Adipocyte (in vitro differentiated cells): ENCODE data around the gene JADE1.

Source experiments
- DNase-seq: peaks from one replicate; pipeline ENCODE4 v3.0.0-alpha.2; 2015; ENCODE audit warnings: low read depth
- H3K27me3 ChIP-seq: replicated peaks from 2 replicates; pipeline ENCODE4 v1.7.0; 2013; ENCODE audit warnings: mild to moderate bottlenecking, low read length, moderate library complexity; ENCODE audit not compliant: control insufficient read depth, insufficient read depth
- H3K36me3 ChIP-seq: 2 replicates; pipeline ENCODE4 v1.7.0; 2013; ENCODE audit warnings: low read length, mild to moderate bottlenecking, moderate library complexity; ENCODE audit not compliant: control insufficient read depth, insufficient read depth, severe bottlenecking
- H3K4me1 ChIP-seq: 2 replicates; pipeline ENCODE4 v1.7.0; 2013; ENCODE audit warnings: mild to moderate bottlenecking, low read length, moderate library complexity; ENCODE audit not compliant: control insufficient read depth, insufficient read depth
- H3K4me3 ChIP-seq: 2 replicates; pipeline ENCODE4 v1.7.0; 2013; ENCODE audit warnings: mild to moderate bottlenecking, low read length, moderate library complexity
- H3K9ac ChIP-seq: 2 replicates; pipeline ENCODE4 v1.7.0; 2013; ENCODE audit warnings: mild to moderate bottlenecking, low read length, moderate library complexity
- H3K9me3 ChIP-seq: 2 replicates; pipeline ENCODE4 v1.7.0; 2013; ENCODE audit warnings: mild to moderate bottlenecking, low read length, moderate library complexity; ENCODE audit not compliant: control insufficient read depth

JADE1 gene

GRCh38 chr4:128879971-128880370, 70.5 kb downstream of the JADE1 start:
- no peak overlapping the region for H3K9ac ChIP-seq
- no peaks in the 10 kb centered on the region for H3K27me3 ChIP-seq
- H3K4me3 ChIP-seq, result no peak overlapping the region
- no peaks in the 10 kb centered on the region for H3K9me3 ChIP-seq
- H3K36me3 ChIP-seq, result peaks cover 17% of the 10 kb centered on the region
- DNase-seq, result no peak
- H3K4me1 ChIP-seq, result peaks cover 5% of the 10 kb centered on the region

DNA sequence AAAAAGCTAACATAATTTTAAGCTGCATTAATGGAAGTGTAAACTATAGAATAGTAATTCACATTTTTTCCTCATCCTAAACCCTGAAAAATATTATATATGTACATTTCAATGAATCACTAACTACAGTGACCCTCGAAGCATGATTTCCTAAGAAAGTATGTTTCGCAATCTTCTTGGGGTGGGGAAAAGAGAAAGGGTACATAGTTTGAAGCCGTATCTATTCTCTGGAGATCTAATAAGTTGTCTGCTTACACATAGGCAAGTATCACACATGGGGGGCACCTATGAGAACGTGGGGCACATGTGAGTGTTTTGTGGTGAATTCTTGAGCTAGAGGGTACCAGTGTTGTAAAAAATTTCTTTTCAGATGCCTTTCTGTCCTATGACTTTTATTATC, 71.2 kb downstream of the JADE1 start:
- peak; percentile 67 for DNase-seq
- no peaks in the 10 kb centered on the region for H3K27me3 ChIP-seq
- peaks cover 5% of the 10 kb centered on the region for H3K4me1 ChIP-seq
- H3K4me3 ChIP-seq, result no peak overlapping the region
- H3K9me3 ChIP-seq, result no peaks in the 10 kb centered on the region
- H3K36me3 ChIP-seq, result peaks cover 11% of the 10 kb centered on the region
- no peak overlapping the region for H3K9ac ChIP-seq

- H3K27me3 ChIP-seq, result no peaks in the 10 kb centered on the region
Measured at GRCh38 chr4:128904821-128905220, 95.3 kb downstream of the JADE1 start.

GRCh38 chr4:128906581-128906980, 97.1 kb downstream of the JADE1 start:
- no peak for DNase-seq
- Histone ChIP-seq H3K36me3 (no peaks in the 10 kb centered on the region), H3K27me3 (no peaks in the 10 kb centered on the region), H3K9ac (no peak overlapping the region), H3K4me3 (no peak overlapping the region), H3K9me3 (no peaks in the 10 kb centered on the region), H3K4me1 (no peaks in the 10 kb centered on the region)

More at GRCh38 chr4:128904821-128905220, 95.3 kb downstream of the JADE1 start:
- H3K4me3 ChIP-seq, result no peak overlapping the region
- no peaks in the 10 kb centered on the region for H3K36me3 ChIP-seq
- no peaks in the 10 kb centered on the region for H3K9me3 ChIP-seq
- no peak overlapping the region for H3K9ac ChIP-seq
- no peaks in the 10 kb centered on the region for H3K4me1 ChIP-seq
- no peak for DNase-seq

DNA sequence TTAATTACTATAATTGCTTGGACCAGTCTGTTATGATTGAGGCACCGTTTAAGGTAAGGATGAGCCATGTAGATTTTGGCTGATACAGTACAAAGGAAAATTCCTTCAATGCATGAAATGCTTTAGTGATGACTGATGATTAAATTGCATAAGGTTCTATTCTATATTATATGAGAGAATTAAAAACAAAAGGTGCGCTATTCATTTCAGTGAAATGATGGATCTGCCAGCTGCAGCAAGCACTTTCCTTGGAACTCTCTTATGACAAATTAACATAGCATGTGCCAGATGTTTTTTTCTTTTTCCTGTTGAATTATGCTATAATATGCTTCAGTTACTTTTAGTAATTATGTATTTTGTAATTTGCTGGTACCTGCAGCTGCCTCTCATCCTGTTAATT, 98.5 kb downstream of the JADE1 start:
- no peaks in the 10 kb centered on the region for H3K9me3 ChIP-seq
- H3K27me3 ChIP-seq, result no peaks in the 10 kb centered on the region

GRCh38 chr4:128908735-128909134, 99.2 kb downstream of the JADE1 start:
- Histone ChIP-seq H3K4me1 (no peaks in the 10 kb centered on the region), H3K36me3 (no peaks in the 10 kb centered on the region), H3K9me3 (no peaks in the 10 kb centered on the region), H3K9ac (no peak overlapping the region), H3K4me3 (no peak overlapping the region), H3K27me3 (no peaks in the 10 kb centered on the region)
- DNase-seq, result no peak

More for the DNA sequence above, 98.5 kb downstream of the JADE1 start:
- Histone ChIP-seq H3K36me3 (no peaks in the 10 kb centered on the region), H3K4me1 (no peaks in the 10 kb centered on the region), H3K9ac (no peak overlapping the region), H3K4me3 (no peak overlapping the region)
- DNase-seq, result no peak

GRCh38 chr4:128913228-128913627, 103.7 kb downstream of the JADE1 start:
- no peaks in the 10 kb centered on the region for H3K9me3 ChIP-seq
- H3K36me3 ChIP-seq, result no peaks in the 10 kb centered on the region
- no peaks in the 10 kb centered on the region for H3K4me1 ChIP-seq
- no peak for DNase-seq
- no peak overlapping the region for H3K4me3 ChIP-seq
- H3K27me3 ChIP-seq, result no peaks in the 10 kb centered on the region
- H3K9ac ChIP-seq, result no peak overlapping the region

- H3K36me3 ChIP-seq, result no peaks in the 10 kb centered on the region
- H3K27me3 ChIP-seq, result no peaks in the 10 kb centered on the region
- DNase-seq, result no peak
- H3K9me3 ChIP-seq, result no peaks in the 10 kb centered on the region
- no peak overlapping the region for H3K4me3 ChIP-seq
- no peaks in the 10 kb centered on the region for H3K4me1 ChIP-seq
- H3K9ac ChIP-seq, result no peak overlapping the region
Measured at GRCh38 chr4:128915544-128915943, 106.0 kb downstream of the JADE1 start.

- DNase-seq, result no peak
Measured at GRCh38 chr4:128916832-128917231, 107.3 kb downstream of the JADE1 start.

DNA sequence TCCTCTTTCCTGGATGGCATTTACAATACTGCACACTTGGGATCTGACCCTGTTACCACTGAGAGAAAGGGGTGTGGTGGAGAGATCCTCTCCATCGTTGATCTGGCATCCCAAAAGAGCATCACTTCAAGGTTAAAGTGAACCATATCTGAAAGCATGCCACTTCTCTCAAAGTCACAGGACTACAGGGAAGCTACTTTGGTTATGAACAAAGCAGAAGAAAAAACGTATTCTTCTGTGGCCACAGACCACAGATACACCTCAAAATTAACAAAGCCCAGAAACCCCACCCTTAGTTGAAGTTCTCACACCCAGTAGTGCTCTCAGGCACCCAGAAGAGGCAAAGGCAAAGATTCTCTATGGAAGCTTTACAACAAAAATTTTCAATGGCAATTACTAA, 108.3 kb downstream of the JADE1 start:
- H3K36me3 ChIP-seq, result no peaks in the 10 kb centered on the region
- no peak for DNase-seq
- H3K9ac ChIP-seq, result no peak overlapping the region
- H3K4me1 ChIP-seq, result no peaks in the 10 kb centered on the region
- H3K4me3 ChIP-seq, result no peak overlapping the region
- H3K27me3 ChIP-seq, result no peaks in the 10 kb centered on the region
- no peaks in the 10 kb centered on the region for H3K9me3 ChIP-seq

More at GRCh38 chr4:128916832-128917231, 107.3 kb downstream of the JADE1 start:
- Histone ChIP-seq H3K9me3 (no peaks in the 10 kb centered on the region), H3K9ac (no peak overlapping the region), H3K4me3 (no peak overlapping the region), H3K27me3 (no peaks in the 10 kb centered on the region), H3K4me1 (no peaks in the 10 kb centered on the region), H3K36me3 (no peaks in the 10 kb centered on the region)

DNA sequence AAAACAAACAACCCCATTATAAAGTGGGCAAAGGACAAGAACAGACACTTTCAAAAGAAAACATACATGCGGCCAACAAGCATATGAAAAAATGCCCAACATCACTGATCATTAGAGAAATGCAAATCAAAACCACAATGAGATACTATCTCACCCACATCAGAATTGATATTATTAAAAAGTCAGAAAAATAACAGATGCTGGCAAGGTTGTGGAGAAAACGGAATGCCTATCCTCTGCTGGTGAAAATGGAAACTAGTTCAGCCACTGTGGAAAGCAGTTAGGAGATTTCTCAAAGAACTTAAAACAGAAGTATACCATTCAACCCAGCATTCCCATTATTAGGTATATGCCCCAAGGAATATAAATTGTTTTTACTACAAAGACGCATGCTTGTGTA, 112.5 kb downstream of the JADE1 start:
- Histone ChIP-seq H3K4me1 (no peaks in the 10 kb centered on the region), H3K36me3 (peaks cover 9% of the 10 kb centered on the region), H3K27me3 (no peaks in the 10 kb centered on the region), H3K9ac (no peak overlapping the region), H3K4me3 (no peak overlapping the region), H3K9me3 (peaks cover 9% of the 10 kb centered on the region)
- no peak for DNase-seq
